Liver (tissue), 9 donors: ENCODE results near the gene SEC61G. TPM values are rescaled to one million over a fixed set of nuclear protein-coding genes. Genes with fewer than 3 reads are reported as not detected.

Source experiments
- DNase-seq: peaks from one replicate; pipeline ENCODE4 v3.0.0-alpha.2; 2017; ENCODE audit warnings: low spot score
- H3K27ac ChIP-seq, 2 donors: one replicate each; pipeline ENCODE4 v1.7.0; 2013; ENCODE audit warnings: inconsistent platforms in 2 of 2, low read length in 2 of 2, control low read depth in 1 of 2, low read depth in 1 of 2, mild to moderate bottlenecking in 1 of 2
- H3K27me3 ChIP-seq, 4 donors: one replicate each; pipeline versions ENCODE4 v1.6.1 to v1.7.0; 2013; ENCODE audit warnings: low read length in 3 of 4, inconsistent platforms in 1 of 4, mild to moderate bottlenecking in 1 of 4, moderate library complexity in 1 of 4; ENCODE audit not compliant: control insufficient read depth in 4 of 4, insufficient read depth in 4 of 4
- H3K36me3 ChIP-seq, 4 donors: one replicate each; pipeline versions ENCODE4 v1.6.1 to v1.7.0; 2013; ENCODE audit warnings: low read length in 3 of 4, mild to moderate bottlenecking in 3 of 4, low read depth in 1 of 4, moderate library complexity in 1 of 4; ENCODE audit not compliant: control insufficient read depth in 4 of 4, insufficient read depth in 3 of 4
- H3K4me1 ChIP-seq, 4 donors: one replicate each; pipeline versions ENCODE4 v1.6.1 to v1.7.0; 2013; ENCODE audit warnings: low read length in 3 of 4, mild to moderate bottlenecking in 3 of 4, moderate library complexity in 1 of 4; ENCODE audit not compliant: control insufficient read depth in 4 of 4, insufficient read depth in 4 of 4
- H3K4me3 ChIP-seq, 3 donors: one replicate each; pipeline versions ENCODE4 v1.6.1 to v1.7.0; 2013; ENCODE audit warnings: low read length in 3 of 3, control low read depth in 1 of 3, low read depth in 1 of 3, mild to moderate bottlenecking in 1 of 3
- H3K9ac ChIP-seq, 2 donors: one replicate each; pipeline ENCODE4 v1.7.0; 2013; ENCODE audit warnings: low read length in 2 of 2, mild to moderate bottlenecking in 2 of 2, moderate library complexity in 2 of 2, control low read depth in 1 of 2, low read depth in 1 of 2
- H3K9me3 ChIP-seq, 4 donors: one replicate each; pipeline versions ENCODE4 v1.6.1 to v1.7.0; 2013; ENCODE audit warnings: low read length in 3 of 4; ENCODE audit not compliant: control insufficient read depth in 4 of 4
- EGR1 ChIP-seq, 2 donors: IDR thresholded peaks; 2 replicates each; pipeline ENCODE4 v1.6.1; 2016 to 2018; ENCODE audit warnings: antibody characterized with exemption in 2 of 2, low read depth in 2 of 2
- FOXA1 ChIP-seq: IDR thresholded peaks from 2 replicates; pipeline ENCODE4 v1.6.1; 2016; ENCODE audit warnings: antibody characterized with exemption
- FOXA2 ChIP-seq: IDR thresholded peaks from 2 replicates; pipeline ENCODE4 v1.6.1; 2016; ENCODE audit warnings: antibody characterized with exemption
- GABPA ChIP-seq, 2 donors: IDR thresholded peaks in 1 of 2; conservative IDR thresholded peaks in 1 of 2; 2 replicates each; pipeline ENCODE4 v1.6.1; 2016; ENCODE audit warnings: antibody characterized with exemption in 2 of 2, mild to moderate bottlenecking in 1 of 2, moderate library complexity in 1 of 2
- HNF4A ChIP-seq, 2 donors: conservative IDR thresholded peaks; 2 replicates each; pipeline ENCODE4 v1.6.1; 2016; ENCODE audit warnings: antibody characterized with exemption in 2 of 2, mild to moderate bottlenecking in 2 of 2
- HNF4G ChIP-seq: IDR thresholded peaks from 2 replicates; pipeline ENCODE4 v1.6.1; 2016; ENCODE audit warnings: antibody characterized with exemption
- JUND ChIP-seq, 2 donors: IDR thresholded peaks; 2 replicates each; pipeline ENCODE4 v1.6.1; 2016; ENCODE audit warnings: antibody characterized with exemption in 2 of 2
- NR2F2 ChIP-seq: IDR thresholded peaks from 2 replicates; pipeline ENCODE4 v1.6.1; 2016; ENCODE audit warnings: antibody characterized with exemption
- RAD21 ChIP-seq, 2 donors: IDR thresholded peaks; 2 replicates each; pipeline ENCODE4 v1.6.1; 2016; ENCODE audit warnings: antibody characterized with exemption in 2 of 2, mild to moderate bottlenecking in 2 of 2
- RXRA ChIP-seq, 2 donors: IDR thresholded peaks; 2 replicates each; pipeline ENCODE4 v1.6.1; 2017 to 2018; ENCODE audit warnings: antibody characterized with exemption in 2 of 2, mild to moderate bottlenecking in 1 of 2
- SP1 ChIP-seq: IDR thresholded peaks from 2 replicates; pipeline ENCODE4 v1.6.1; 2018; ENCODE audit warnings: antibody characterized with exemption, mild to moderate bottlenecking
- TAF1 ChIP-seq: conservative IDR thresholded peaks from 2 replicates; pipeline ENCODE4 v1.6.1; 2016; ENCODE audit warnings: antibody characterized with exemption, mild to moderate bottlenecking
- YY1 ChIP-seq: IDR thresholded peaks from 2 replicates; pipeline ENCODE4 v1.6.1; 2016; ENCODE audit warnings: antibody characterized with exemption, mild to moderate bottlenecking
- WGBS: extraction: QIAGEN DNeasy Blood & Tissue Kit; methylation state at CpG from one replicate; pipeline ENCODE4 v1.1.7; 2013; 5-methylcytosine and 5-hydroxymethylcytosine counted together
- polyA plus RNA-seq, 2 donors: library from polyadenylated mRNA; stranded (reverse) in 1 of 2; unstranded in 1 of 2; fragments of 200-250 nt in 1 of 2; fragments of >200 nt in 1 of 2; fragmentation: Nextera tagmentation in 1 of 2; extraction: Ambion mirVana in 1 of 2; gene quantifications; one replicate each; pipeline versions ENCODE4 v1.2.1 to v1.2.3, GENCODE V29; 2013 to 2015
- total RNA-seq, 2 donors: library from RNA; depleted of rRNA; stranded (reverse); fragments of >200 nt; gene quantifications; one replicate each; pipeline ENCODE4 v1.2.3, GENCODE V29; 2014
- TF ChIP-seq, protein P1 (sequence below): IDR thresholded peaks from 2 replicates; pipeline ENCODE4 v1.6.1; 2016; ENCODE audit warnings: antibody characterized with exemption, mild to moderate bottlenecking
- TF ChIP-seq, protein P2 (sequence below): IDR thresholded peaks from 2 replicates; pipeline ENCODE4 v1.6.1; 2016; ENCODE audit warnings: antibody characterized with exemption
- TF ChIP-seq, protein P3 (sequence below): IDR thresholded peaks from 2 replicates; pipeline ENCODE4 v1.6.1; 2016; ENCODE audit warnings: antibody characterized with exemption
- TF ChIP-seq, protein P4 (sequence below): IDR thresholded peaks from 2 replicates; pipeline ENCODE4 v1.6.1; 2016; ENCODE audit warnings: antibody characterized with exemption
- TF ChIP-seq, protein P5 (sequence below): fragments of 150-350 bp; IDR thresholded peaks from 2 replicates; pipeline ENCODE4 v1.5.1; 2017; ENCODE audit warnings: improper control_type of control experiment, low read depth, low read length; ENCODE audit not compliant: missing input control
- donor health status: healthy.
- donor health status: healthy.
- donor health status: healthy.
- donor health status: healthy.
- donor health status: healthy.

SEC61G gene
- total and polyA plus RNA-seq, 4 donors: 57.0 to 329 (median 227) TPM

DNA sequence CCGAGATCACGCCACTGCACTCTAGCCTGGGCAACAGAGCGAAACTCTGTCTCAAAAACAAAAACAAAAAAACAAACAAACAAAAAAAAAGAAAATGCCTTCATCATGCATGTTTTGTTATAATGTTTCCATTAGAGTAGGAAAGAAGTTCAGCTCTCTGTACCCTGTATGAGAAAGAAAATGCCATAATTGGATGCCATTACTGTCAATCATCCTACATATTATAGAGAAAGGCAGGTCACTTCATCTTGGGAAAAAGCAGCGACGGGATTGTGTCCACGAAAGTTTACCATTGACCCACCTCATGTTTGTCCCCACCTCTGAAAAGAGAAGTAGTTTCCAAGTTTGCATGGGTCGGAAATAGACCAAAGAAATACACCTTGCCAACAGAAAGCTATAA is 33.8 kb downstream of the SEC61G start:
- no peak overlapping the region for H3K9ac ChIP-seq
- peaks cover 0 to 2% (median 0%) of the 10 kb centered on the region in 4 donors for H3K9me3 ChIP-seq
- no peaks in the 10 kb centered on the region for H3K27me3 ChIP-seq
- TF ChIP-seq JUND (IDR thresholded peaks at IDR 0.05): no peak
- TF ChIP-seq SP1: no peak
- TF ChIP-seq FOXA2: no peak
- no peak for TF ChIP-seq HNF4A (conservative IDR thresholded peaks at IDR 0.05)
- TF ChIP-seq TAF1: no peak
- TF ChIP-seq NR2F2: no peak
- TF ChIP-seq, protein P1, sequence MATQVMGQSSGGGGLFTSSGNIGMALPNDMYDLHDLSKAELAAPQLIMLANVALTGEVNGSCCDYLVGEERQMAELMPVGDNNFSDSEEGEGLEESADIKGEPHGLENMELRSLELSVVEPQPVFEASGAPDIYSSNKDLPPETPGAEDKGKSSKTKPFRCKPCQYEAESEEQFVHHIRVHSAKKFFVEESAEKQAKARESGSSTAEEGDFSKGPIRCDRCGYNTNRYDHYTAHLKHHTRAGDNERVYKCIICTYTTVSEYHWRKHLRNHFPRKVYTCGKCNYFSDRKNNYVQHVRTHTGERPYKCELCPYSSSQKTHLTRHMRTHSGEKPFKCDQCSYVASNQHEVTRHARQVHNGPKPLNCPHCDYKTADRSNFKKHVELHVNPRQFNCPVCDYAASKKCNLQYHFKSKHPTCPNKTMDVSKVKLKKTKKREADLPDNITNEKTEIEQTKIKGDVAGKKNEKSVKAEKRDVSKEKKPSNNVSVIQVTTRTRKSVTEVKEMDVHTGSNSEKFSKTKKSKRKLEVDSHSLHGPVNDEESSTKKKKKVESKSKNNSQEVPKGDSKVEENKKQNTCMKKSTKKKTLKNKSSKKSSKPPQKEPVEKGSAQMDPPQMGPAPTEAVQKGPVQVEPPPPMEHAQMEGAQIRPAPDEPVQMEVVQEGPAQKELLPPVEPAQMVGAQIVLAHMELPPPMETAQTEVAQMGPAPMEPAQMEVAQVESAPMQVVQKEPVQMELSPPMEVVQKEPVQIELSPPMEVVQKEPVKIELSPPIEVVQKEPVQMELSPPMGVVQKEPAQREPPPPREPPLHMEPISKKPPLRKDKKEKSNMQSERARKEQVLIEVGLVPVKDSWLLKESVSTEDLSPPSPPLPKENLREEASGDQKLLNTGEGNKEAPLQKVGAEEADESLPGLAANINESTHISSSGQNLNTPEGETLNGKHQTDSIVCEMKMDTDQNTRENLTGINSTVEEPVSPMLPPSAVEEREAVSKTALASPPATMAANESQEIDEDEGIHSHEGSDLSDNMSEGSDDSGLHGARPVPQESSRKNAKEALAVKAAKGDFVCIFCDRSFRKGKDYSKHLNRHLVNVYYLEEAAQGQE: no peak
- TF ChIP-seq, protein P2, sequence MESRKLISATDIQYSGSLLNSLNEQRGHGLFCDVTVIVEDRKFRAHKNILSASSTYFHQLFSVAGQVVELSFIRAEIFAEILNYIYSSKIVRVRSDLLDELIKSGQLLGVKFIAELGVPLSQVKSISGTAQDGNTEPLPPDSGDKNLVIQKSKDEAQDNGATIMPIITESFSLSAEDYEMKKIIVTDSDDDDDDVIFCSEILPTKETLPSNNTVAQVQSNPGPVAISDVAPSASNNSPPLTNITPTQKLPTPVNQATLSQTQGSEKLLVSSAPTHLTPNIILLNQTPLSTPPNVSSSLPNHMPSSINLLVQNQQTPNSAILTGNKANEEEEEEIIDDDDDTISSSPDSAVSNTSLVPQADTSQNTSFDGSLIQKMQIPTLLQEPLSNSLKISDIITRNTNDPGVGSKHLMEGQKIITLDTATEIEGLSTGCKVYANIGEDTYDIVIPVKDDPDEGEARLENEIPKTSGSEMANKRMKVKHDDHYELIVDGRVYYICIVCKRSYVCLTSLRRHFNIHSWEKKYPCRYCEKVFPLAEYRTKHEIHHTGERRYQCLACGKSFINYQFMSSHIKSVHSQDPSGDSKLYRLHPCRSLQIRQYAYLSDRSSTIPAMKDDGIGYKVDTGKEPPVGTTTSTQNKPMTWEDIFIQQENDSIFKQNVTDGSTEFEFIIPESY: no peak
- no peak for TF ChIP-seq RXRA (IDR thresholded peaks at IDR 0.05)
- TF ChIP-seq EGR1 (IDR thresholded peaks at IDR 0.05; ENCODE audit: low read depth in 2 of 2): no peak
- TF ChIP-seq, protein P3, sequence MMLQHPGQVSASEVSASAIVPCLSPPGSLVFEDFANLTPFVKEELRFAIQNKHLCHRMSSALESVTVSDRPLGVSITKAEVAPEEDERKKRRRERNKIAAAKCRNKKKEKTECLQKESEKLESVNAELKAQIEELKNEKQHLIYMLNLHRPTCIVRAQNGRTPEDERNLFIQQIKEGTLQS: no peak
- TF ChIP-seq FOXA1: no peak
- TF ChIP-seq HNF4G: no peak
- no peak for TF ChIP-seq RAD21 (IDR thresholded peaks at IDR 0.05)
- TF ChIP-seq, protein P4, sequence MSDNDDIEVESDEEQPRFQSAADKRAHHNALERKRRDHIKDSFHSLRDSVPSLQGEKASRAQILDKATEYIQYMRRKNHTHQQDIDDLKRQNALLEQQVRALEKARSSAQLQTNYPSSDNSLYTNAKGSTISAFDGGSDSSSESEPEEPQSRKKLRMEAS: no peak
- no peak for TF ChIP-seq YY1
- TF ChIP-seq, protein P5, sequence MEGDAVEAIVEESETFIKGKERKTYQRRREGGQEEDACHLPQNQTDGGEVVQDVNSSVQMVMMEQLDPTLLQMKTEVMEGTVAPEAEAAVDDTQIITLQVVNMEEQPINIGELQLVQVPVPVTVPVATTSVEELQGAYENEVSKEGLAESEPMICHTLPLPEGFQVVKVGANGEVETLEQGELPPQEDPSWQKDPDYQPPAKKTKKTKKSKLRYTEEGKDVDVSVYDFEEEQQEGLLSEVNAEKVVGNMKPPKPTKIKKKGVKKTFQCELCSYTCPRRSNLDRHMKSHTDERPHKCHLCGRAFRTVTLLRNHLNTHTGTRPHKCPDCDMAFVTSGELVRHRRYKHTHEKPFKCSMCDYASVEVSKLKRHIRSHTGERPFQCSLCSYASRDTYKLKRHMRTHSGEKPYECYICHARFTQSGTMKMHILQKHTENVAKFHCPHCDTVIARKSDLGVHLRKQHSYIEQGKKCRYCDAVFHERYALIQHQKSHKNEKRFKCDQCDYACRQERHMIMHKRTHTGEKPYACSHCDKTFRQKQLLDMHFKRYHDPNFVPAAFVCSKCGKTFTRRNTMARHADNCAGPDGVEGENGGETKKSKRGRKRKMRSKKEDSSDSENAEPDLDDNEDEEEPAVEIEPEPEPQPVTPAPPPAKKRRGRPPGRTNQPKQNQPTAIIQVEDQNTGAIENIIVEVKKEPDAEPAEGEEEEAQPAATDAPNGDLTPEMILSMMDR: no peak
- TF ChIP-seq GABPA (IDR thresholded peaks at IDR 0.05 in 1 of 2, conservative IDR thresholded peaks at IDR 0.05 in 1 of 2): no peak
- no peaks in the 10 kb centered on the region for H3K4me1 ChIP-seq
- 83% methylated on average over 7 of the region's 7 CpGs for WGBS
- no peaks in the 10 kb centered on the region for H3K36me3 ChIP-seq
- DNase-seq: no peak
- H3K4me3 ChIP-seq: no peak overlapping the region
- no peak overlapping the region for H3K27ac ChIP-seq
